OCI-LY1 (cell line): ENCODE results near the gene GPR75.

Source experiments
- CTCF ChIP-seq: fragments of 200-600 bp; sonication (generic), shearing (Covaris generic); IDR thresholded peaks from 2 replicates; pipeline ENCODE4 v1.5.1; 2017; ENCODE audit warnings: mild to moderate bottlenecking, antibody characterized with exemption, low read length, moderate library complexity, mixed read lengths
- EZH2 ChIP-seq: fragments of 200-600 bp; sonication (generic), shearing (Covaris generic); IDR thresholded peaks from 2 replicates; pipeline ENCODE4 v1.8.0; 2017; ENCODE audit warnings: borderline replicate concordance, mixed run types, mild to moderate bottlenecking, antibody characterized with exemption, low read length, moderate library complexity, mixed read lengths

DNA sequence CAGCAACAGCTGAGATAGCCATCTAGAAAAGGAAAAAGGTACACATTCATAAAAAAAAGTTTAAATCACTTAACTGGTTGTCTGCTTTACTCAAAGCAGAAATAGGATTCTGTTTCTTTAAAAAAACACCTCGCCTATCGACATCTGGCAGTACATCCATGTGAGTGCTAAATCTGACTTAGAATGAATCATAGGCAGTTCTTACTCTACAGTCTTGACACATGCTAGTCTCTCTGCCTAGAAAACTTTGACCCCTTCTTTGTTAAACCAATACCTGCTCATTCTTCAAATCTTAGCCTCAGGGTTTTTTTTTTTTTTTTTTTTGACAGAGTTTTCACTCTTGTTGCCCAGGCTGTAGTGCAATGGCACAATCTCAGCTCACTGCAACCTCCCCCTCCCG is 37.1 kb upstream of the GPR75 start:
- TF ChIP-seq CTCF = no peak
- TF ChIP-seq EZH2 = no peak
